Activated naive CD4-positive, alpha-beta T cell treated with anti-CD3 and anti-CD28 coated beads, Interleukin-2, amount 50 U/mL, for 24 hours (primary cell): ENCODE measurements around the gene OR1A1.
"Not testable (repeated sequence)": the region's sequence is repeated elsewhere in the genome, so short reads cannot be mapped to it uniquely, and the experiment has no call there.

Experiments
- H3K27ac Mint-ChIP-seq: one replicate; pipeline ENCODE4 v1.8.0; 2021; ENCODE audit warnings: mild to moderate bottlenecking, mixed read lengths
- H3K27me3 Mint-ChIP-seq: one replicate; pipeline ENCODE4 v1.8.0; 2021; ENCODE audit warnings: mixed read lengths
- H3K36me3 Mint-ChIP-seq: one replicate; pipeline ENCODE4 v1.8.0; 2021; ENCODE audit warnings: mixed read lengths
- H3K4me1 Mint-ChIP-seq: one replicate; pipeline ENCODE4 v1.8.0; 2021; ENCODE audit warnings: mixed read lengths
- H3K4me3 Mint-ChIP-seq: one replicate; pipeline ENCODE4 v1.8.0; 2021; ENCODE audit warnings: mild to moderate bottlenecking, mixed read lengths
- H3K9me3 Mint-ChIP-seq: one replicate; pipeline ENCODE4 v1.8.0; 2021; ENCODE audit warnings: mixed read lengths

OR1A1 gene

GRCh38 chr17:3207367-3207766 lies at the start of gene OR1A1:
TSS of gene OR1A1 (plus strand) at chr17:3207667. CDS start at chr17:3215621, 7,954 bp downstream.
- no peak within 1 kb of the TSS for H3K27ac Mint-ChIP-seq
- H3K9me3 Mint-ChIP-seq, result no peaks in the 10 kb centered on the region
- no peak within 1 kb of the TSS for H3K4me3 Mint-ChIP-seq
- H3K27me3 Mint-ChIP-seq, result peaks cover 6% of the 10 kb centered on the region
- H3K36me3 Mint-ChIP-seq, result peaks cover 1% of the 10 kb centered on the region
- no peaks in the 10 kb centered on the region for H3K4me1 Mint-ChIP-seq

- H3K36me3 Mint-ChIP-seq, result peaks cover 2% of the 10 kb centered on the region
- no peak overlapping the region for H3K4me3 Mint-ChIP-seq
Observed at GRCh38 chr17:3167574-3167973, 39.9 kb upstream of the OR1A1 start.

GRCh38 chr17:3189961-3190360 lies 17.5 kb upstream of the OR1A1 start:
- Mint-ChIP-seq H3K4me1 (no peaks in the 10 kb centered on the region), H3K9me3 (no peaks in the 10 kb centered on the region)

More at GRCh38 chr17:3167574-3167973, 39.9 kb upstream of the OR1A1 start:
- no peaks in the 10 kb centered on the region for H3K9me3 Mint-ChIP-seq
- no peak overlapping the region for H3K27ac Mint-ChIP-seq
- no peaks in the 10 kb centered on the region for H3K4me1 Mint-ChIP-seq
- peaks cover 11% of the 10 kb centered on the region for H3K27me3 Mint-ChIP-seq

GRCh38 chr17:3197219-3197618 lies 10.2 kb upstream of the OR1A1 start, which contains the start of gene OR1A2:
TSS of gene OR1A2 (plus strand) at chr17:3197519. CDS start at chr17:3197519, 0 bp downstream.
- Mint-ChIP-seq H3K9me3 (peaks cover 9% of the 10 kb centered on the region), H3K4me1 (no peaks in the 10 kb centered on the region), H3K4me3 (no peak within 1 kb of the TSS), H3K36me3 (peaks cover 5% of the 10 kb centered on the region), H3K27ac (no peak within 1 kb of the TSS), H3K27me3 (peaks cover 21% of the 10 kb centered on the region)

More at GRCh38 chr17:3189961-3190360, 17.5 kb upstream of the OR1A1 start:
- Mint-ChIP-seq H3K36me3 (no peaks in the 10 kb centered on the region), H3K4me3 (no peak overlapping the region), H3K27ac (no peak overlapping the region), H3K27me3 (peaks cover 9% of the 10 kb centered on the region)

- H3K4me1 Mint-ChIP-seq, result no peaks in the 10 kb centered on the region
- no peaks in the 10 kb centered on the region for H3K9me3 Mint-ChIP-seq
- no peaks in the 10 kb centered on the region for H3K36me3 Mint-ChIP-seq
- peaks cover 2% of the 10 kb centered on the region for H3K27me3 Mint-ChIP-seq
- H3K27ac Mint-ChIP-seq, result no peak overlapping the region
- H3K4me3 Mint-ChIP-seq, result no peak overlapping the region
Observed at GRCh38 chr17:3208484-3208883, 1.0 kb downstream of the OR1A1 start.

- no peaks in the 10 kb centered on the region for H3K4me1 Mint-ChIP-seq
- H3K27me3 Mint-ChIP-seq, result no peaks in the 10 kb centered on the region
Observed at GRCh38 chr17:3213001-3213400, 5.5 kb downstream of the OR1A1 start.

GRCh38 chr17:3213587-3213986 lies 6.1 kb downstream of the OR1A1 start:
- H3K27ac Mint-ChIP-seq, result no peak overlapping the region
- H3K27me3 Mint-ChIP-seq, result no peaks in the 10 kb centered on the region
- H3K36me3 Mint-ChIP-seq, result peaks cover 1% of the 10 kb centered on the region
- no peaks in the 10 kb centered on the region for H3K9me3 Mint-ChIP-seq
- H3K4me1 Mint-ChIP-seq, result no peaks in the 10 kb centered on the region
- H3K4me3 Mint-ChIP-seq, result no peak overlapping the region

More at GRCh38 chr17:3213001-3213400, 5.5 kb downstream of the OR1A1 start:
- H3K9me3 Mint-ChIP-seq, result no peaks in the 10 kb centered on the region
- H3K36me3 Mint-ChIP-seq, result peaks cover under 1% of the 10 kb centered on the region
- H3K27ac Mint-ChIP-seq, result no peak overlapping the region
- H3K4me3 Mint-ChIP-seq, result no peak overlapping the region

GRCh38 chr17:3219978-3220377 lies 12.5 kb downstream of the OR1A1 start:
- H3K36me3 Mint-ChIP-seq, H3K4me3 Mint-ChIP-seq, H3K27ac Mint-ChIP-seq, H3K9me3 Mint-ChIP-seq, H3K27me3 Mint-ChIP-seq: not testable (repeated sequence)
- H3K4me1 Mint-ChIP-seq, result peaks cover 23% of the 10 kb centered on the region

GRCh38 chr17:3221850-3222249 lies 14.4 kb downstream of the OR1A1 start:
- Mint-ChIP-seq H3K27ac (no peak overlapping the region), H3K27me3 (no peaks in the 10 kb centered on the region), H3K4me1 (peaks cover 23% of the 10 kb centered on the region), H3K4me3 (peak overlapping the region; percentile 84), H3K36me3 (peaks cover 1% of the 10 kb centered on the region), H3K9me3 (peaks cover 5% of the 10 kb centered on the region)

GRCh38 chr17:3222505-3222904 lies 15.0 kb downstream of the OR1A1 start:
- Mint-ChIP-seq H3K27ac (peak overlapping the region; percentile 82), H3K4me1 (peaks cover 23% of the 10 kb centered on the region), H3K36me3 (peaks cover 1% of the 10 kb centered on the region), H3K9me3 (peaks cover 5% of the 10 kb centered on the region), H3K27me3 (no peaks in the 10 kb centered on the region), H3K4me3 (peak overlapping the region; percentile 84)

- H3K27me3 Mint-ChIP-seq, H3K4me3 Mint-ChIP-seq, H3K27ac Mint-ChIP-seq, H3K9me3 Mint-ChIP-seq, H3K36me3 Mint-ChIP-seq: not testable (repeated sequence)
- peaks cover 23% of the 10 kb centered on the region for H3K4me1 Mint-ChIP-seq
Observed at GRCh38 chr17:3224721-3225352, 17.4 kb downstream of the OR1A1 start.

- not testable (repeated sequence) for H3K4me1 Mint-ChIP-seq, H3K27me3 Mint-ChIP-seq, H3K9me3 Mint-ChIP-seq, H3K27ac Mint-ChIP-seq, H3K4me3 Mint-ChIP-seq, H3K36me3 Mint-ChIP-seq
Observed at GRCh38 chr17:3232300-3232699, 24.8 kb downstream of the OR1A1 start.

GRCh38 chr17:3238685-3239084 lies 31.2 kb downstream of the OR1A1 start:
- not testable (repeated sequence) for H3K36me3 Mint-ChIP-seq, H3K9me3 Mint-ChIP-seq, H3K27me3 Mint-ChIP-seq, H3K4me3 Mint-ChIP-seq, H3K27ac Mint-ChIP-seq, H3K4me1 Mint-ChIP-seq

- not testable (repeated sequence) for H3K9me3 Mint-ChIP-seq, H3K4me1 Mint-ChIP-seq, H3K4me3 Mint-ChIP-seq, H3K27ac Mint-ChIP-seq, H3K27me3 Mint-ChIP-seq, H3K36me3 Mint-ChIP-seq
Observed at GRCh38 chr17:3241044-3241443, 33.6 kb downstream of the OR1A1 start.

GRCh38 chr17:3244841-3245240 lies 37.4 kb downstream of the OR1A1 start:
- H3K4me1 Mint-ChIP-seq, H3K27me3 Mint-ChIP-seq, H3K9me3 Mint-ChIP-seq, H3K27ac Mint-ChIP-seq, H3K4me3 Mint-ChIP-seq, H3K36me3 Mint-ChIP-seq: not testable (repeated sequence)

- not testable (repeated sequence) for H3K36me3 Mint-ChIP-seq, H3K4me1 Mint-ChIP-seq, H3K9me3 Mint-ChIP-seq, H3K27me3 Mint-ChIP-seq, H3K27ac Mint-ChIP-seq, H3K4me3 Mint-ChIP-seq
Observed at GRCh38 chr17:3249013-3249412, 41.5 kb downstream of the OR1A1 start.

- Mint-ChIP-seq H3K9me3 (peaks cover 9% of the 10 kb centered on the region), H3K4me1 (no peaks in the 10 kb centered on the region), H3K27ac (no peak overlapping the region), H3K27me3 (peaks cover 5% of the 10 kb centered on the region), H3K4me3 (no peak overlapping the region), H3K36me3 (no peaks in the 10 kb centered on the region)
Observed at GRCh38 chr17:3256575-3256974, 49.1 kb downstream of the OR1A1 start.
